Right lobe of liver (tissue), 4 donors: ENCODE results near the gene NT5C3A.

Experiments
- POLR2A ChIP-seq: fragments of 450-650 bp; IDR thresholded peaks from one replicate; pipeline ENCODE4 v1.6.1; 2017; ENCODE audit warnings: antibody characterized with exemption, mild to moderate bottlenecking
- TF ChIP-seq, protein P1 (sequence below), 4 donors: fragments of 200-600 bp in 3 of 4; fragments of 450-650 bp in 1 of 4; IDR thresholded peaks; one replicate each; pipeline versions ENCODE4 v1.5.1 to v1.8.0; 2016 to 2022; ENCODE audit warnings: antibody characterized with exemption in 4 of 4, mild to moderate bottlenecking in 2 of 4
- donor health status: DM: no; HTN: no; CAD: no.
- donor health status: DM: no; HTN: no; CAD: no.
- donor health status: DM: no; HTN: yes; CAD: no.

DNA sequence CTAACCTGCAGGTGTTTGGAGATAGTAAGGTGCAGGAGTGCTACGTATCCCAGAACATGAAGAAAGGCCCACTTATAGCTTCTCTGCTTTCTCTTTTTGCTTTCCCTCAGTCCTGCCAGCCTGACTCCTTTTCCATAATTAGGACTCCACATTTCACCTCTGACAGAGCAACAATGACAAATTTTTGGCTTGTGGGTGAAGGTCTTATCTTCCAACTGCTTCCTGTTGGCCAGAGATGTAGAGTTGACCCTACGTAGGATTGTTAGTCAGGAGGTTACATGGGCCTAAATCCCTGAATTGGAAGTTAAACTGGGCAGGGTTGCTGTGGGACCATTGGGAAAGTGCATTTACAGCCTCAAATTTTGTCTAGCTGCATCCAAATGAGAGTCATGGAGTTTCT lies 25.3 kb upstream of the NT5C3A start:
- TF ChIP-seq, protein P1, sequence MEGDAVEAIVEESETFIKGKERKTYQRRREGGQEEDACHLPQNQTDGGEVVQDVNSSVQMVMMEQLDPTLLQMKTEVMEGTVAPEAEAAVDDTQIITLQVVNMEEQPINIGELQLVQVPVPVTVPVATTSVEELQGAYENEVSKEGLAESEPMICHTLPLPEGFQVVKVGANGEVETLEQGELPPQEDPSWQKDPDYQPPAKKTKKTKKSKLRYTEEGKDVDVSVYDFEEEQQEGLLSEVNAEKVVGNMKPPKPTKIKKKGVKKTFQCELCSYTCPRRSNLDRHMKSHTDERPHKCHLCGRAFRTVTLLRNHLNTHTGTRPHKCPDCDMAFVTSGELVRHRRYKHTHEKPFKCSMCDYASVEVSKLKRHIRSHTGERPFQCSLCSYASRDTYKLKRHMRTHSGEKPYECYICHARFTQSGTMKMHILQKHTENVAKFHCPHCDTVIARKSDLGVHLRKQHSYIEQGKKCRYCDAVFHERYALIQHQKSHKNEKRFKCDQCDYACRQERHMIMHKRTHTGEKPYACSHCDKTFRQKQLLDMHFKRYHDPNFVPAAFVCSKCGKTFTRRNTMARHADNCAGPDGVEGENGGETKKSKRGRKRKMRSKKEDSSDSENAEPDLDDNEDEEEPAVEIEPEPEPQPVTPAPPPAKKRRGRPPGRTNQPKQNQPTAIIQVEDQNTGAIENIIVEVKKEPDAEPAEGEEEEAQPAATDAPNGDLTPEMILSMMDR (IDR thresholded peaks at IDR 0.05): no peak
- TF ChIP-seq POLR2A: no peak
